ENCODE data around the gene GDI2. TPM values are rescaled to one million over a fixed set of nuclear protein-coding genes. Genes with fewer than 3 reads are reported as not detected.

The GDI2 gene
- polyA plus RNA-seq, 3 donors, result 123 to 141 (median 140) TPM

GRCh38 chr10:5760515-5760914 lies 52.7 kb downstream of the GDI2 start:
- H3K27ac ChIP-seq (ENCODE audit: low read depth, low read length), result no peak overlapping the region
- 75 to 93% (median 87%) methylated on average over 2 of the region's 2 CpGs for whole genome bisulfite sequencing, 3 donors

GRCh38 chr10:5758927-5759326 lies 54.3 kb downstream of the GDI2 start:
- H3K27ac ChIP-seq (ENCODE audit: low read depth, low read length), result no peak overlapping the region
- WGBS, 3 donors, result 89 to 95% (median 91%) methylated on average over 2 of the region's 2 CpGs

DNA sequence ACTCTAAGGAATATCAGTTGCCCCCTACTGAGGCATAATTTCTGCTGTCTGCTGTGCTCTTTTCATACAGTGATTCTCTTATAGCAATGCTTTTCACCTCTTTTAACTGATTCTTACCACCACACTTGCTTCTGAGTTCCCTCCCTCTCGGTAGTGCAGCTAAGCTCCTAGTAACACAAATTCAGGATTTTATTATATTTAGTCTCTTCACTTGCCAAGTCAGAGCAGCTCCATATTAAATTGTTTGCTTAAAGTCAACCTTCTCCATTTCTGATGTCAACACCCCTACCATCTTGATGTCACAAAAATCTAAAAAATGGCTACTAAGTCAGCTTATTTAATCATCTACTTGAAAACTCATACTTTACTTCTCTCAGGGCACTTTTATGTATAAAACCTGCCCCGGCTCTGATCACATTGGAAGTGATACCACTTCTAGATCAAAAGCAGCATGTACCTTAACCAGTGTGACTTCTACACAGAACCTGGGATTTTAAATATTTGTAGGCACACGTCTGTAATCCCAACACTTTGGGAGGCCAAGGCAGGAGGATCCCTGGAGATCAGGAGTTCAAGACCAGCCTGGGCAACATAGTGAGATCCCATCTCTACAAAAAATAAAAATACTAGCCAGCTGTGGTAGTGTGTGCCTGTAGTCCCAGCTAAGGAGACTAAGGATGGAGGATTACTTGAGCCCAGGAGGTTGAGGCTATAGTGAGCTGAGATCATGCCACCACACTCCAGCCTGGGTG lies 55.3 kb downstream of the GDI2 start:
- WGBS, 3 donors, result 92 to 96% (median 95%) methylated on average over 3 of the region's 3 CpGs
- no peak overlapping the region for H3K27ac ChIP-seq (ENCODE audit: low read depth, low read length)

DNA sequence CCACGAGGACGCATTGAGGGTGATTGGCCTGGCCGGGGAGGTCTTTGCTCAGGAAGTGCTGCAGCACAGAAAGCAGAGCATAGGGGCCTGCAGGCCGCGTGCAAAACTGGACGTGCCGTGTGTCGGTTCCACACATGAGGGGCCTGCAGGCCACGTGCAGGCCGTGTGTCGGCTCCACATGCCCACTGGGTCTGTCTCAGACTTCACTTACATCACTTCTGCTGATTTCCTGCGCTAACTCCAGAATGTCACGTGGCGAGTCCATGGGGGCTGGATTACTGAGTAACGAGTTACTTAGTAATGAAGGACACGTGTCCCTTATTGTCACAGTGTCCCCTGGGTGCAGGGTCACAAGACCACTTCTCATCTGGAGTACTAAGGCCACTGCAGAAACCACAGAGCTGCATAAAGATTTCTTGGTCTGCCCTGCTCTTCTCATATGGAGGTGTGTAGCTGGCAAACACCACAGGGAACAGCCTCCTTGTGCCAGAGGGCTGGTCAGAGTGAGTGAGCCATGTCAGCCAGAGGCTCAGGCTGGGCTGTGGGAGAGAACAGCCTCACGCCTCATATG lies 60.8 kb downstream of the GDI2 start:
- WGBS, 3 donors, result 82 to 90% (median 83%) methylated on average over 17 of the region's 17 CpGs
- H3K27ac ChIP-seq (ENCODE audit: low read depth, low read length), result no peak overlapping the region

DNA sequence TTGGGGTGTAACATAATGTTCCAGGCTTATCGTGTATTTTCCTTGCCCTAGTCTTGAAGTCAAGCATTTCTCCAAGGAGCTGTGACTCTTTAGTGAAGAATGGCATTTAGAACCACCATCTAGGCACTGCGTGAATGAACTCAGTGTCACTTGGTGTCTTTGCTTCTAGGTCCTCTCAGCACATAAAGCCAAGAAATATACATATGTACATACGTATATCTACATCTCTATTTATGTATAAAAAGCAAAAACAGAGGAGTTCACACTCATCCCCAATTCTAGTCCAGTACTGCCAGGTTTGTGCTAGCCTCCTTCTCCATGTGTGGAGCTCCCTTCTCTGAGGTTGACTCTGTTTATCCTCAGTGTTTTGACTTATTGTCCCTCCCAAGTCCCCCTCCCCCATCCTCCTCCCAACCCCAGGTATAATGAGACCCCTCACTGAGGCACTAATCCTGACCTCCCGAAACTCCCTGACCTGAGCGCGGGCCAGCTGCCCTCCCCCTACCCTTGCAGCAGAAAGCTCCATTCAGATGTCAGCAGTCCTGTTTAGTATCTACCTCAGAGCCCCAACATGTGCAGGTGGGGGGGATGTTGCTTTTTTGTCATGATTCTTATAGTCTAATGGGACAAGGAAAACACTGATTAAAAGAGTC lies 61.5 kb downstream of the GDI2 start:
- 64 to 79% (median 68%) methylated on average over 6 of the region's 6 CpGs for WGBS, 3 donors
- no peak overlapping the region for H3K27ac ChIP-seq (ENCODE audit: low read depth, low read length)

- H3K27ac ChIP-seq (ENCODE audit: low read depth, low read length), result no peak overlapping the region
- WGBS, 3 donors, result 81 to 88% (median 87%) methylated on average over 4 of the region's 4 CpGs
Observed at GRCh38 chr10:5748394-5748803, 64.8 kb downstream of the GDI2 start.

DNA sequence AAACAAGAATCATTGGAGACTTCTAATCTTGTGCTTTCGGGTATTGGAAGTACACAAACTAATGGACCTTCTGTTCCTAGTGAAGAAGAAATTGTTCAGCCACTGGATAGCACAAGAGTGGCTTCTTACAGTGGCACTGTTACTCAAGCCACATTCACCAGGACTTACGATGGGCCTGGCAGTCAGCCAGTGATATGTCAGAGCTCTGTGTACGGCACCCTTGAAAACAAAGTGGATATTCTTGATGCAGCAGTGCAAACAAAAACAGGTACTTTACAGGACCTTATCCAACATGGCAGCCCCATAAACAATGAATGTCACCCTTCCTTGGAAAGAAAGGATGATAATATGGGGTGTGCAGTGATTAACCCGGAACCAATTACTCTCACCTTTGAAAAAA lies 67.0 kb downstream of the GDI2 start:
- WGBS, 3 donors, result 75 to 89% (median 84%) methylated on average over 4 of the region's 4 CpGs
- H3K27ac ChIP-seq (ENCODE audit: low read depth, low read length), result no peak overlapping the region

GRCh38 chr10:5744849-5745248 lies 68.4 kb downstream of the GDI2 start:
- WGBS, 3 donors, result 86 to 97% (median 93%) methylated on average over 5 of the region's 5 CpGs

GRCh38 chr10:5743736-5744135 lies 69.5 kb downstream of the GDI2 start:
- 73 to 78% (median 74%) methylated on average over 5 of the region's 5 CpGs for WGBS, 3 donors
- H3K27ac ChIP-seq (ENCODE audit: low read depth, low read length), result no peak overlapping the region

More at GRCh38 chr10:5744849-5745248, 68.4 kb downstream of the GDI2 start:
- no peak overlapping the region for H3K27ac ChIP-seq (ENCODE audit: low read depth, low read length)

DNA sequence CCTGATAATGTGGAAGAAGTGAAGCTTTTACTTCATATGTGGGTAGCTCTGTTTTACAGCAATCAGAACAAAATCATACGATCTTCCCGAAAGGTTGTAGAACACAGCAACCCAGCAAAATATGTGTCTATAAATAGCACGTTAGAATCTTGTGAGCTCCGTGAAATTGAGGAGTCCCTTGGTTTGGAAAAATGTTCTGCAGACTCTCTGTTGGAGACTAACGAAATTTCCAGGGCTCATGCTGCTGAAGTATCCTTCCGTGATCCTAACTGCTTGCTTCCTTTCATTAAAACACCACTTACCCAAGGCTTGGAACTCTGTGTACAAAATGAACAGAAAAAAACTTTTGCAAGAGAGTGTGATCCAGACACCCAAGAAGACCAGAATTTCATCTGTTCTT lies 71.1 kb downstream of the GDI2 start:
- H3K27ac ChIP-seq (ENCODE audit: low read depth, low read length), result no peak overlapping the region
- WGBS, 3 donors, result 93 to 95% (median 94%) methylated on average over 6 of the region's 6 CpGs

- no peak overlapping the region for H3K27ac ChIP-seq (ENCODE audit: low read depth, low read length)
- 41 to 79% (median 74%) methylated on average over 1 of the region's 1 CpG for WGBS, 3 donors
Observed at GRCh38 chr10:5741276-5741675, 72.0 kb downstream of the GDI2 start.

- 43 to 81% (median 78%) methylated on average over 2 of the region's 2 CpGs for WGBS, 3 donors
- no peak overlapping the region for H3K27ac ChIP-seq (ENCODE audit: low read depth, low read length)
Observed at GRCh38 chr10:5738427-5738826, 74.8 kb downstream of the GDI2 start.

GRCh38 chr10:5737352-5737751 lies 75.9 kb downstream of the GDI2 start:
- no peak overlapping the region for H3K27ac ChIP-seq (ENCODE audit: low read depth, low read length)
- WGBS, 3 donors, result 79 to 91% (median 85%) methylated on average over 5 of the region's 5 CpGs

GRCh38 chr10:5736591-5736990 lies 76.6 kb downstream of the GDI2 start:
- no peak overlapping the region for H3K27ac ChIP-seq (ENCODE audit: low read depth, low read length)
- 36 to 85% (median 71%) methylated on average over 1 of the region's 1 CpG for WGBS, 3 donors

DNA sequence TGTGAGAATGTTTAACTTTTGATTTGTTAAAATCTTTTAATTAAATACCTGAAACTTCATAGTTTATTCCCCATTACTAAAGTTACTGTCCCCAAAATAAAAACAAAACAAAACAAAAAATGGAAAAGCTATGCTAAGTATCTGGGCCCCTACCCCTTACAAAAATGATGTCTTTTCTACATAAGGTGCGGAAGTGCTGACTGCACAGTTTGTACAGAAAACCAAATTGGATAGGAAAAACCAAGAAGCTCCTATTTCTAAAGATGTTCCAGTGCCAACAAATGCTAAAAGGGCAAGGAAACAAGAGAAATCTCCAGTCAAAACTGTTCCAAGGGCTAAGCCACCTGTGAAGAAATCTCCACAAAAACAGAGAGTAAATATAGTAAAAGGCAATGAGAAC lies 78.1 kb downstream of the GDI2 start:
- WGBS, 3 donors, result 98 to 100% (median 98%) methylated on average over 1 of the region's 1 CpG
- no peak overlapping the region for H3K27ac ChIP-seq (ENCODE audit: low read depth, low read length)

DNA sequence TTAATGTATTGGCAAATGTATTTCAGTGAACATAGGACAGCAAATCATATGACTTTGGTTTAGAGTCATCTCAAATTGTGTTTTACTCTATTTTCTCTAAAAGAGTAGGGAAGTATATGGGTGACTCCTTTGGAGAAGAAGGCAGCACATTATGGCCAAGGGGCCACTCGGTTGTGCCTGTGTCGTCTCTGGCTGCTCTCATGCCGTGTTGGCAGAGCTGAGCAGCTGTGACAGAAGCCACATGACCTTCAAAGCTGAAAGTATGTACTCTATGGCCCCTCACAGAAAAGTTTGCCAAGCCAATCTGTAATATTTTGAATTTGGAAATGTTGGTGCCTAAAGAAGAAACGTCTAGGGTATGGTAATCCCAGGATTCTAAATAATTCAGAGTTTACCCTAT lies 81.1 kb downstream of the GDI2 start:
- H3K27ac ChIP-seq (ENCODE audit: low read depth, low read length), result no peak overlapping the region
- 45 to 81% (median 76%) methylated on average over 4 of the region's 4 CpGs for WGBS, 3 donors

- H3K27ac ChIP-seq (ENCODE audit: low read depth, low read length), result no peak overlapping the region
- 60 to 85% (median 78%) methylated on average over 3 of the region's 3 CpGs for WGBS, 3 donors
Observed at GRCh38 chr10:5731559-5731958, 81.7 kb downstream of the GDI2 start.

GRCh38 chr10:5730766-5731165 lies 82.5 kb downstream of the GDI2 start:
- no peak overlapping the region for H3K27ac ChIP-seq (ENCODE audit: low read depth, low read length)
- WGBS, 3 donors, result 90 to 98% (median 93%) methylated on average over 4 of the region's 4 CpGs

- H3K27ac ChIP-seq (ENCODE audit: low read depth, low read length), result no peak overlapping the region
- WGBS, 3 donors, result 81 to 87% (median 86%) methylated on average over 2 of the region's 2 CpGs
Observed at GRCh38 chr10:5723692-5724091, 89.5 kb downstream of the GDI2 start.

GRCh38 chr10:5720182-5720581 lies 93.1 kb downstream of the GDI2 start:
- H3K27ac ChIP-seq (ENCODE audit: low read depth, low read length), result no peak overlapping the region
- WGBS, 3 donors, result 96 to 98% (median 96%) methylated on average over 7 of the region's 7 CpGs
